Dedifferentiated amniotic fluid mesenchymal stem cell (primary cell): ENCODE data around the gene ID1.
"Not testable (repeated sequence)": the region's sequence is repeated elsewhere in the genome, so short reads cannot be mapped to it uniquely, and the experiment has no call there.

Source experiments
- DNase-seq: peaks from one replicate; pipeline ENCODE4 v3.0.0-alpha.2; 2016; ENCODE audit errors: extremely low spot score

Gene ID1

DNA sequence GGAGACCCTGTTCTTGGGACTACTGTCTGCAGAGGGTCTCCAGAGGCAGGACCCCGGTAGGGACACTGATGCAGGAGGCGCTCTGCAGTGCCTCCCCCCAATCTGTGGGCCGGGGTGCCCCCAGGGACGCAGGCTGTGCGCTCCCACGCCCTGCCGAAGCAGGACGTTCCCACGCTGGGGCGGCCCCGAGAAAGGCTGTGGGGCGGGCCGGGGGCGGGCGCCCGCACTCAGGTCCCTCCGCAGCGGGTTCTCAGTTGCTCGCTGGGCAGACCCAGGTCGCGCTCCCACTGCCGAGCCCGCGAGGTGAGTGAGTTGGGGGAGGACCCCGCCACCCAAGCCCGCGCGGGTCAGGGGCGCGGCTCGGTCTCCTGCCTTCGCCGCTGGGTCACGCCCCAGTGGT, 32.6 kb downstream of the ID1 start, which contains the start of gene COX4I2:
COX4I2 (plus strand) TSS at position 253 of the 400 bp plus-strand sequence. CDS start 1,106 bp downstream, outside the sequence.
- no peak for DNase-seq

DNA sequence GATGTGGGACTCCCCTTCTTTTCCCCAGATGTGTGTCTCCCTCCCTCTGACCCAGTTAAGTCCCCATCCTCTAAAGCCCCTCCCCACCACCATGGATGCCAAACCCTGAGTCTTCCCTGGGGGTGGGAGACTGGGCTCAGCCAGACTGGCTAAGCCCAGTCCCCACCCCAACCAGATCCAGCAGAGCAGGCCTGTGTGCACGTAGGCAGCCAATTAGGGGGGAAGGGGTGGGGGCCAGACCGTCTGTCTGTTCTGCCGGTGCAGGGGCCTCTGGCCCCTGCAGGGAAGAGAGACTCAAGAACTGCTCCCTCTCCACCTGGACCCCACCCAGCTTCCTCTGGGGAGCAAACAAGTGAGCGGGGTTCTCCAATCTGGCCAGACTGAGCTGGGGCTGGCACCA, 33.2 kb downstream of the ID1 start:
- DNase-seq, result no peak

DNA sequence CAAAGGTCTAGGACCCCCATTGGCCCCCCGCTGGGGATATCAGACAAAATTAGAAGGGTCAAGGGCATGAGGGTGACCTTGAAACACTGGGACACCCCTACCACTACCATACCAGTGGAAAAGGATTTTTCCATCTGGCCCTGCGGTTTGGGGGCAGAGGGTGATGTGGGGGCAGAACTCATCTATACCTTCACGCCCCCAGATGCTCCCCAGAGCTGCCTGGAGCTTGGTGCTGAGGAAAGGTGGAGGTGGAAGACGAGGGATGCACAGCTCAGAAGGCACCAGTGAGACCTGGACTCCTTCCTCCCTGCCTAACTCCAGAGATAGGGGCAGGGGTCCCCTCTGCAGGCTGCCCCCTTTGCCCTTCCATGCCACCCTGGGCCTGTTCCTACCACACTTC, 33.7 kb downstream of the ID1 start:
- DNase-seq, result no peak

DNA sequence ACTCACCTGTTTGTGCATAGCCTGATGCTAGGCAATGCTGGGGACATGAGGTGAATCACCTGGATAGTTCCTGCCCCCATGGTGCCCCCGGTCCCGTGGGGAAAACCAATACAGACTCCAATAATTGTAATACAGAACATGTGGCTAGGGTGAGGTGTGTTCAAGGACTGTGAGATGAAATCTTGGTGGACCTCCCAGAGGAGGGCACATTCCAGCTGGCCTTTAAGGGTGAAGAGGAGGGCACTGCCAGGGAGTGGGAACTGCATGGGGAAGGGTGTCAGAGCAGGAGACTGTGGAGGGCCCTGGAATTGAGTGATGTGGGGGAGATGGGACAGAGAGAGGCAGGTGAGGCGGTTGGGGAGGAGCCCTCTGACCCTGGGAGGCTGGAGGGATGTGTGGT, 35.2 kb downstream of the ID1 start:
- DNase-seq, result no peak

DNA sequence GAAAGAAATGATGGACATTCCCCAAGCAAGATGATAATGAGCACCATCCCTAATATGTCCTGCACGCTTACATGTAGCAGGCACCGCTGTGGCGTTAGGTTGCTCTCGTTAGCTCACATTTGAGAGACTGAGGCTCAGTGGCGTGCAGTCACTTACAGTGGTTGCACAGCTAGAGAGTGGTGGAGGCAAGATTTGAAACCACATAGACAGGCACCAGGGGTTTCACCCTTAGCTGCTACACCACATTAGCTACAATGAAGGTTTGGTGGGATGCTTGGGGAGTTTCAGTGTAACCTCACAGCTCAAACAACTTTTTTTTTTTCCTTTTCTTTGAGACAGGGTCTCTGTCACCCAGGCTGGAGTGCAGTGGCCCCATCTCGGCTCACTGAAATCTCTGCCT, 36.3 kb downstream of the ID1 start:
- no peak for DNase-seq

DNA sequence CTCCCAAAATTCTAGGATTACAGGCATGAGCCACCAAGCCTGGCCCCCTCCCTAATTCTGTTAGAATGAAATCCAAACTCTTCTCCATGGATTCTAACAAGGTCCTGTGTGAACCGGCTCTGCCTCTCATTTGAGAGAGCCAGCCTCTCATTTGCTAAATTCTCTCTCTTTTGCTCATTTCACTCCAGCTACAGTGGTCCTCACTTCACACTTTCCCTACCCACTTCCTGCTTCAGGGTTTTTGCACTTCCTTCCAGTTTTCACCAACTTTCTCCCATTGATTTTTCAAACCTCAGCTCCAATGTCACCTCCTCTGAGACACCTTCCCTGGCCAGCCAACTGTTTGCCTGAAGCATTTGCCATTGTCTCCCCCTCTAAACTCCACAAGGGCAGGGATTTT, 37.7 kb downstream of the ID1 start:
- DNase-seq, result no peak

DNA sequence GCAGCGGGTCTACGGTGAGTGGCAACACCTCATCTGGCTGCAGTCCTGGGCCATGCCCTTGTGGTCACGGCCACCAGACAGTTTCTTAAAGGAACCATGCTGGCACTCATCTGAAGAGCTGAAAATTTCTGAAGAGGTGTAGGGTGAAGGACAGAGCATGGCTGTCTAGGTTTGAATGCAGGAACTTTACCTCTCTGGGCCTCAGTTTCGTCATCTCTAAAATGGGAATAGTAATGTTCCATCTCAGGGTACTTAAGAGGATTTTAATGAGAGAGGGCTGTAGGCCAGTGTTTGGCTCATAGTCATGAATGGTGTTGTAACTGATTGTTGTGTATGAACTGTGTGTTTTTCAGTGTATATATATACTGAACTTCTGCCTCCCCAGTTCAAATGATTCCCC, 38.4 kb downstream of the ID1 start:
- DNase-seq, result no peak

DNA sequence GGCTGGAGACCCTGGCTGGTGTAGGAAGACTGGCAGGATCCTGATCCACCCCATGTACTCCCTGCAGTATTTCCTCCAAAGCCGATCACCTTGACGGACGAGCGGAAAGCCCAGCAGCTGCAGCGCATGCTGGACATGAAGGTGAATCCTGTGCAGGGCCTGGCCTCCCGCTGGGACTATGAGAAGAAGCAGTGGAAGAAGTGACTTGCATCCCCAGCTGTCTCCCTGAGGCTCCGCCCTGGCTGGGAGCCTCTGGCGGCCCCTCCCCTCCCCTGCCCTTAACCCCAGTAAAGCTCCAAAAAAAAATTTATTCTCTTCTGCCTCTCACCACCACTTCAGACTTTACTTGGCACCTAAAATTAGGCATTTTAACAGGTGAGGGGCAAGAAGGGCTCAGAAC, 39.6 kb downstream of the ID1 start:
- no peak for DNase-seq

DNA sequence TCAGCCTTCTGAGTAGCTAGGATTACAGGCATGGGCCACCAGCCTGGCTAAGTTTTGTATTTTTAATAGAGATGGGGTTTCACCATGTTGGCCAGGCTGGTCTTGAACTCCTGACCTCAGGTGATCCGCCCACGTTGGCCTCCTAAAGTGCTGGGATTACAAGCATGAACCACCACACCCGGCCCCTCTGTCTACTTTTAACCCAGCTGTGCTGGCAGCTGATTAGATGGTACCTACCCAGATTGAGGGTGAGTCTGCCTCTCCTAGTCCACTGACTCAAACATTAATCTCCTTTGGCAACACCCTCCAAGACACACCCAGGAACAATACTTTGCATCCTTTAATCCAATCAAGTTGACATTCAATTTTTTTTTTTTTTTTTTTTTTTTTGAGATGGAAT, 43.0 kb downstream of the ID1 start:
- not testable (repeated sequence) for DNase-seq

DNA sequence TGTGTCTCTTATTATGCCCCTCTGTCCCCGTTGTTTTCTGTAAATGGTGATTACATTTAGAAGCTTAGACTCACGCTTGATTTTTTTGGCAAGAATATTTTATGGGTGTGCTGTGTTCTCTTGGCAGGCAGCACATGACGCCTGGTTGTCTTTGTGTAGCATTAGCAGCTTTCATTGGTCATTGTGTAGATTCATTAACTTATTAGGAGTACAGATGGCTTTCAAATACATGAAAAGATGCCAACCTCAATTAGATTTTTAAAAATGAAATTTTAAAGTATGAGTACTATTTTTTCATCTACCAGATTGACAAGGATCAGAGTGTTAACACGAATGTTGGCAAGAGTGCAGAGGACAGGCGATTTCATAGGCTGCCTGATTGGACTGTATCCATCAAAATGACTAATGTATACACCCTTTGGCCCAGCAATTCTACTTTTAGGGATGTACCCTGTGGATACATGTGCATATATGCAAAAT, 47.9 kb downstream of the ID1 start:
- DNase-seq, result peak; percentile 47

DNA sequence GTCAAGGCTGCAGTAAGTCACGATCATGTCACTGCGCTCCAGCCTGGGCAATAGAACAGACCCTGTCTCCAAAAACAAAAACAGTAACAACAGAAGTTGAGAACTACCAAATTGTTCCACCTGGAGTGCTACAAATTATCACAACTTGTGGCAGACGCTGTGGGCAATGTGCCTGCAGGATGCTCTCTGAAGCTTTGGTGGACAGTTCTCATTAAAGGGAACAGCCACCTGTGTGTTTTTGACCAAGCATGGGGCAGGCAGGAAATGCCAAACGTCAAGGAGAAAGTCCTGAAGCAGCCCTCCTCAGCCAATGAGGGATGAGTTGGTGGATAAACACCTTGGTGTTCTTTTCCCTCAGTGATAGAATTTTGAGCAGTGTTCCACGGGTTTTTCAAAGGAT, 48.5 kb downstream of the ID1 start:
- no peak for DNase-seq

DNA sequence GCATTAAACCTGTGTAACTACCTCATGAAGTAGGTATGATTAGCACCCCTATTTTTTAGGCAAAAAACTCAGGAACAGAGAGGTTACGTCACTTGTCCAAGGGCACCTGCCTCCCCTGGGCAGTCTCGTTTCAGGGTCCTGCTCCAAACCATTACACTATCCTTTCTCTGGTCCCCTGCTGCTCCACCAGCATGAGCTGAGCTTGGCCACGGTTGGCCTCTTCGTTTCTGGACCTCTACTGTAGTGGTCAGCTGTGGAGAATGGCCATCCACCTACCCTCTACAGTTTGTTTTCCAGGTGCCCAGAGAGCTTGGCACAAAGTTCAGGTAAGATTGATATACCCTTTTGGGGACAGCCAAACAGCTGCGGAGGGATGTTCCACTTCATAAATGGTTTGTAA, 49.4 kb downstream of the ID1 start:
- DNase-seq, result no peak
